GM18505 (cell line): Measurements from ENCODE around the gene DOK1.

Experiments
- ATAC-seq: cut with Tn5 transposase; IDR thresholded peaks from one replicate; pipeline ENCODE4 v1.9.1; 2021; ENCODE audit not compliant: unreplicated experiment
- POLR2A ChIP-seq: IDR thresholded peaks from 4 replicates; pipeline ENCODE4 v1.6.1; 2011; ENCODE audit warnings: borderline replicate concordance; ENCODE audit not compliant: insufficient read depth, insufficient read length; ENCODE audit errors: extremely low read depth

DOK1 gene

DNA sequence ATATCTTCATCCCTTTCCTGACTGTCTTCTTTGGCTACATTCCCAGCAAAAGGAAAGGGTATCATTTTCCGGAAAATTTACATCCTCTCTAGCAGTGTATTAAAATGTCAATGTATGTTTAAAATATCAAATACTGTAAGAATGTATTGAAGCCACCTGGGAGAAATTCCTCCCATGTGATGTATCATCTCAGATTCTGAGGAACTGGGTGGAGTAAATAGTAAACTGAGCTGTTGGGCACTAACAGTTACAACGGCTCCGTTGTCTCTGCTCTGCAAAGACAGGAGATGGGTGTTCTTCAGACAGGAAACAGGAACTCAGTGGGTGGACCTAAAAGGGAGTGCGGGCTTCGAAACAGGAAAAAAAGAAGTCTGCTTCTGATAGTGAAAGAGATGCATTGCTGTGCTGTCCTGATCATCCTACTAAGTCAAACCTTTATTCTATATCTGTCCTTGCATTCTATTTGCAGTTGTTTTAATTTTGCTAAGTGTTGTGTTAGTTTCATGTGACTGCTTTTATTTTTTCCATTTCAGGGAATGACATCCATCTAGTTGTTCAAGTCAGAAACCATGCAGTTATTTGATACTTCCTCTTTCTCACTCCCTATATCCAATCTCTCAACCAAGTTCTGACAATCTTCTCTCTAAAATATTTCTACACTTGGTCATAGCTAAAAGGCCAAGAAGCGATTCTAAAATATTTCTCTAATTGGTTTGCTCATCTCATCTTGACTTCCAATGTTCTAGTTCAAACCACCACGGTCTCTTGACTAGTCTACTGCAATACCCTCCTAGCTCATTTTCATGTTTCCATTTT is 19.4 kb downstream of the DOK1 start:
- no peak for ATAC-seq
- TF ChIP-seq POLR2A = peak; percentile 46

DNA sequence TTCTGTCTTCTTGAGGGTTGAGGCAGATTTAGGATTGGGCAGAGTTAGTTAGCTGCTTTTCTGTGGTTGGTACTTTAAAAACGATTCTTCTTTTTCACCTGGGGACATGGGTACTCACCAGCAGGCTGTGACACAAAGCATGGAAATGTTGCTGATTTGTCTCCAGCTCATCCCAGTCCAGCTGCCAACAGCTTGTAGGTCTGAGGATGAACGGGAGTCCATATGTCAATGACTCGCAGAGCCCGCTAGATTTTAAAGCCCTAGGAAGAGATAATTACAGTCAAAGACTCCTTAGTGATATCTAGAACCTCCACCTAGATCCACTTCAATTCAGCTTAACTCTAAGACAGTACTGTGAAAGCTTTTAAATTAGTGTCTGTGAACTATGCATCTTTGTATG is 20.8 kb downstream of the DOK1 start:
- ATAC-seq = no peak
- TF ChIP-seq POLR2A = no peak

DNA sequence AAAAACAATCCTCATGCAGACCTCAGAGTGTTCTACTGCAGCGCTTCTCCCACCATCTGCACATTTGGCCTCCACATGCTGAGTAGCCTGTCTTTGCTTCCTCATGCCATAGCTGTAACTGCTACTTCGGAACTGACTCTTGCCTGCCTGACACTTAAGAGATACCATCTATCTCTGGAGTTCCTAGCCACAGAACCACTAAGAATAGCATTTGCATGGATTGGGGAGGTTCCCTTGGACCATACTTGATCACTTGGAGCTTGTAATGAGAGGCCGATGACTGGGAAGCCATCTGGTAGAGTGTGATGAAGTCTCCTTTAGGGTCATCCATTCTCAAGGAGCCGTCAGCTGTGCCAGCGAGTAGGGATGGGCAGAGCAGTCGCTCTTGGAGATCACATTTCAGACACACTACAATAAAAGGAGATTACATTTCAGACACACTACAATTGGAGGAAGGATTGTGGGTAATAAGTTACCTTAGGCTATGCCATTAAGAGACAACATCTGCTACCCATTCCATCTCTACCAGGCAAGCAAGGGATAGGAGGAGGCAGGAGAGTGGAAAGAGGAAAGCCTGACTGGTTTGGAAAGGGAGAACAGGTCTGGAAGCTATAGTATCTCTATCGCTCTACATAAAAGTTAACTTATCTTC is 21.8 kb downstream of the DOK1 start:
- no peak for ATAC-seq
- no peak for TF ChIP-seq POLR2A

DNA sequence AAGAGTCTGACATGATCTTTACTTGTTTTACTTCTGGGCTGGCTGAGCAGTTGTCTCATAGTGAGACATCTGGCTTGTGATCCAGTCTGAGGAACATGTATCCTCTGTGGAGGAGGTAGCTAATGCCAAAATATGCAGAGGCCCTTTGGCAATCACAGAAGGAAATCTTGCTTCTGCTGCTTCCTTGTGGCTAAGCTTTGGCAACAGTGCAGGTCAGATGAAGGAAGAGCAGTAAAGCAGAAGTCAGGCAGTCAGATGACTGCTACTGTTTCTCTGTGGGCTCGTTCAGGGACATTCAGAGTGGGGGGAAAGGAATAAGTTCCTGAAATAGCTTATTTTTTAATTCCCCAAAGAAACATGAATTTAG is 22.3 kb downstream of the DOK1 start:
- ATAC-seq = no peak

DNA sequence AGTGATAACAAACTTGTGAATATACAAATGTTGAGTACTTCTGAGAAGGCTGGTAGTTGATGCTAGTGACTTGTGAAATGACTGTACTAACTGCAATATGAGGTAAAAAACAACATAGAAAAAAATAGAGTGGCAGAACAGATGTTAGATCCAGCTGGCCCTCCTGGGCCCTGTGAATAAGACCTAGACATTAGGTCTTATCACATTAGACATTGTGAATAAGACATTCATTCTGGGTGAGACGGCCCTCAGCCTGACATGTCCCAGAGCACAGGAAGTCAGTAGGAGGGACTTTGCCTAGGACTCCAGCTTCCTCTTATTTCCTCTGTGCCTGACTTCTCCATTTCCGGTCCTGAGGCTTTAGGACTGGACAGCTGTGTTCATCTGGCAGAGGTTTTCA is 22.9 kb downstream of the DOK1 start:
- TF ChIP-seq POLR2A = peak; percentile 33

More for the DNA sequence above, 22.3 kb downstream of the DOK1 start:
- TF ChIP-seq POLR2A = no peak

DNA sequence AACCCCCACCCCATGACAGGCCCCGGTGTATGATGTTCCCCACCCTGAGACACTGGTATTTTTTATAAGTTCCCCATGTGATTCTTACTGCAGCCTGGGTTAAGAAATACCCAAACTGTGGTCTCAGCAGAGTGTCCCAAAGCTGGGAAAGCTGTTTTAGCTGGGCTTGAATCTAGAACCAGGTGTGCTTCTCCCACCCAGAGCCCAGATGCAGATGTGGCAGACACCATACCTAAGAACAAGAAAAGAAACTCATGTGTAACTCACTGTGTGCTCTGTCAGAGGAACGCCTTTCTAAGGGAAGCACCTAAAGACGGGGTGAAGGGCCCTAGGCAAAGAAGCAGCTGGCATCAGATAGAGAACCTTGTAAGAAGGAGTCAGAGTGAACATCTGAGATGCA is 23.9 kb downstream of the DOK1 start:
- no peak for ATAC-seq
- TF ChIP-seq POLR2A = no peak

More for the DNA sequence above, 22.9 kb downstream of the DOK1 start:
- ATAC-seq = no peak

DNA sequence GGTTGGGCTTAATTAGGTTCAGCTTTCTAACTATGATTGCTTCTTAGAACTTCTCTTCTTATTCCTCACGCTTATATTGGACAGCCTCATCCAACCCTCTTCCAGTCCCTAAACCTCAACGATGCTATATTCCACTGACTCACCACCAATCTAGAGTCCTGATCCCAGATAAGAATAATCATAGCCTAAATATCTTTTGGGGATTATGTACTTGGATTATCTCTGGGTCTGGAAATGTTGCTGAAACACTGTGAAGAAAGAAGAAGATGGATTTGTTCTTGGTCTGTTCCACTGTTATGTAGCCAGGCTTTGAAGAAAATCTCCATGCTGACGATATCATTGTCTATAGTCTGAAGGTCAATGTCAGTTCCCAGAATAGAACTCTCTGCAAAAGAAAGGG is 26.9 kb downstream of the DOK1 start:
- no peak for TF ChIP-seq POLR2A
- ATAC-seq = no peak

DNA sequence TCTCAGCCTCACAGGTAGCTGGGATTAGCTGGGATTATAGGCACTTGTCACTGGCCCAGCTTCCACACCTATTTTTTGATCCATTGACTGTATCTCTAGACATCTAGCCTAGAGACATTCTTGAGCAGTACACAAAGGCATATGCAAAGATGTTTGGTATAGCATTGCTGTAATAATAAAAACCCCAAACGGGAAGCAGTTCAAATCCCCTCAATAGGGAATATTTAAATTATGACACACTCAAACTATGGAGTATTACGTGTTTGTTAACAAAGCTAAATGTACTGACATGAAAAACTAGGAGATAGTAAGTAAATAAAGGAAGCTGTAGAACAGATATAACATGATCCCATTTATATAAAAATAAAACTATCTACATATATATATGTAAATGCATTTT is 27.7 kb downstream of the DOK1 start:
- ATAC-seq = no peak
- no peak for TF ChIP-seq POLR2A

DNA sequence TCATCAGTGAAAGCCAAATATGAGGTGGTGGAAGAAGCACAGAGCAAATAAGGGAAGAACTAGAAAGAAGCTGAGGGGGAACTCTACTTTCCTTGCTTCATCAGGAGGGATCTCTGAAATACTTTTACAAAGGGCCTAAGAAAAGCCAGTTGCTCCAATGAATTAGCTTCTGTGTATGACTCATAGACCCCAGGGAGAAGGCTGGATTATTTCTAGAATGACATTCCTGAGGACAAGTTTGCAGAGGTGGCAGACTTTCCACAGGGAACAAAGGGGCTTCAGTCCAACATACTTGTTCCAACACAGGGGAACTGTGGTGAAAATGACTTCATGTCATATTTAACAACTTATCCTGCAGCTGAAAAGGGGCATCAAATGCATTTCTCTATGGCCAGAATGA is 29.0 kb downstream of the DOK1 start:
- no peak for TF ChIP-seq POLR2A
- no peak for ATAC-seq

DNA sequence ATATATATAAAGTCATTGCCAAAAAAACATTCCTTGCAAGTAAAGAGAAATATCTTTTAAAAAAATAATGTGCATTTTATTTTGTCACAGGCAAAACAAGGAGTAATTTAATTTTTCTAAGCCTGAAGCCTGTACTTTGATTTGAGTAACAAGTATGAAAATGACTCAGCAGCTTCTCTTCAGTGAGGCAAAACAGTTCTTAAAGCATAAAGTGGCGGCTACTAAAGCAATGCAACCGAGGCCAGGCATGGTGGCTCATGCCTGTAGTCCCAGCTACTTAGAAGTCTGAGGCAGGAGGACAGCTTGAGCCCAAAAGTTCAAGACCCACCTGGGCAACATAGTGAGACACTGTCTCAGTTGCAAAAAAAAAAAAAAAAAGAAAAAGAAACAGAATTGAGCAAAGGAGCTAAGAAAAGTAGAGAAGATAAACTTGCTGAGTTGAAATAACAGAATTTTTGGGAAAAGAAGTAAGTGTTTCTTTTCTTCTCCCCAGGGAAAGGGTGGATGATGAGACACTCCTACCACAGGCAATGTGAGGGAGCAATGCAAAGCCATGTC is 29.6 kb downstream of the DOK1 start:
- peak; percentile 48 for ATAC-seq
- no peak for TF ChIP-seq POLR2A

DNA sequence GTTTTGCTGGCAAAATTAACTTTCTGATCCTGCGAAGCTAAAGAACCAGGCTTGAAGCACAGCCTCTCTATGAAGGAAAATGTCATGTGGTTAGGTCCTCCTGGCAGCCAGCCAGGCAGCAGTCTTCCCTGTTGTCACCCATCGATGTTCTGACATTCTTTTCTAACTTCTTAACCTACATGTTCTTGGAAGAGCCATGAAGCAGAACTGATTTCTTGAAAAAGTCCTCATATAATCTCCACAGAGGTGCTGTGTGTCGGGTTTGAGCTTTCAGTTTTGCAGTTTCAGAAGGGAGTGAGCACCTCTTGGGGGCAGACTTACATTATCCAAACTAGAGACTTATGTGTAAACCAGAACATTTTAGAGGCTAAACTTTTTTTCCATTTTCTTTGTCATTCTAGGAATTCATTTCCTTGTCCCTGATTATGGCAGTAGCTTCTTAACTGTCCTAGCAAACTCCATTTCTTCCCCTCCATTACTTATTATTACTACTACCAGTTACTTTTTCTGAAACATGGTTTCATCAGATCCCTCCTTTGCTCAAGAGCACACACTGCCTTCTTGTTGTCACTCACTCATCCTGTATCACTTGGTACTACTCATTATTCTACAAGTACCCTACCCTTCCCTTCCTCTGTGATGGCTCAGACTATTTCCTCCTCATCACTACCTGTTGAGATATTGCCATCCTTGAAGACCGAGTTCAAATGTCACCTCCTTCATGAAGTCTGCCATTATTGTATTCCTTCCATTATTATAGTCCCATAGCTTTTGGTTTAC is 31.1 kb downstream of the DOK1 start:
- ATAC-seq = no peak
- TF ChIP-seq POLR2A = no peak

DNA sequence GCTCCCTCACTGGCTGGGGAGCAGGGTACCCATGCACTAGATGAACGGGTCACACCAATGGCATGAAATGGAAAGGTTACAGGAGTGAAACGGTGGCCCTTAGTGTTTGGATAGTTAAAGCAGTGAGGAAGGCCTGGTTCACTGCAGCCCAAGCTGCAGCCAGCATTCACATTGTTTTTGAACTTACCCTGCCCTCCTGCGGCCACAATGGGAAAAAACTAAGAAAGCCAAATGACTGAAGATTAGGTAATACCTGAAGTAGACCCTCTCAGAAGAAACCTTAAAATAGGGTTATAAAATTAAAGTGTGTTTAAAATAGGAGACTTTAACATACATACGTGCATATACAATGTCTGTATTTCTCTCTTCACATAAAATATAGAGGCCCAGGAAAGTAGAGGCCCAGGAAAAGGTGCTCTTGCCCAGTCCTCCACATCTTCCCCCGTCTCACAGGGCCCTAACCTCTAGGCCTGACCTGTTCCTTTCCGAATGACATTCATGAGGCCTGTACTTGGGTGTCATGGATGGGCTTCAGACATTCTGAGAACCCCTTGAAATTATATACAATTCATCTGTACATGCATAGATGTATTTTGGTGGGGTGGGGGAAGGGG is 33.3 kb downstream of the DOK1 start:
- no peak for ATAC-seq
- TF ChIP-seq POLR2A = no peak

DNA sequence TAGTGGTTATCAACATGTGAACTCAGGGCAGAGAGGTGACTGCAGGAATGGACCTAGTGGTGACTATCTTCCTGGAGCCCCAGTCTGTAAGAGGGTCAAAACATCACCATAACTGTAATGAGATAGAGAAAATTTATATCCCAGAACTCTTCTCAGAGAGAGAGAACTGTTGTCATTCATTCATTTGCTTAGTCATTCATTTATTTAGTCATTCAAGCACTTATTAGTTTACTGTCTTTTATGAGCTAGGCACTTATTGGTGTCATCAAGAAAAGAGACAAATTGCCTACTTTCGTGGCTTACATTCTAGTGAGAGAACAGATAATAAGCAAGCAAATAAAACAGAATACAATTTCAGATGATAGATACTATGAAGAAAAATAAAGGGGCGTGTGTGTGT is 34.1 kb downstream of the DOK1 start:
- ATAC-seq = no peak
- TF ChIP-seq POLR2A = no peak

DNA sequence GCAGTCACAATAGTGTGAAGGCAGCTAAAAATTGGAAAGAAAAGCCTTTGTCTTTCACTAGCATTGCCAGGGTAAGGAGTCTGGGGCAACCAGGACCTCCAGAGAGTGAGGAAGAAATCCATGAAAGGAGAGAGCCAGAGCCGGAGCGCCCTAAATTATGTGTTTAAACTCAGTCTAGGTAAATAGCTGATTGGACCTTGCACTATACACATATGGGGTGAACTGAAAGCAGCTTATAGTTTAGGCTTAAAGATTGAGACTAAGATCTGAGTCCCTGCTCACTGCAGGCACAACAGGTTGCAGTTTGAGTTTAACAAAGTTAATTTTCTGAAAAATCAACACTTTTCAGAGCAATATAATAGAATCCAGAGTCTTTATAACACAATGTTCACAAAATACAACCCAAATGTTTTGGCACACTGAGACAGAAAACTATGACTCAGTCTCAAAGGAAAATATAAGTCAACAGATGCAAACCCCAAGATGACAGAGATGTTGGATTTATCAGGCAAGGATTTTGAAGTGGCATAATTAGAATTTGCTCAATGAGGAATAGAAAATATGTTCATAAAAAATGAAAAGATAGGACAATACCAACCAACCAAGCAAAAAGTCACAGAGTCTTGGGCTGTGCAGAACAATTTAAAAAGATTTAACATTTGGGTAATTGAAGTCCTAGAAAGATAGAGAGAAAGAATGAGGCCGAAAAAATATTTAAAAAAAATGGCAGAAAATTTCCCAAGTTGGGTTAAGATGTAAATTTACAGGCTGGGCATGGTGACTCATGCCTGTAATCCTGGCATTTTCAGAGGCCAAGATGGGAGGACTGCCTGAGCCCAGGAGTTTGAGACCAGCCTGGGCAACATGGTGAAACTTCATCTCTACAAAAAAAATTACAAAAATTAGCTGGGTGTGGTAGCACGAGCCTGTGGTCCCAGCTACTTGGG is 39.6 kb downstream of the DOK1 start:
- ATAC-seq = no peak

More for the DNA sequence above, 39.6 kb downstream of the DOK1 start:
- TF ChIP-seq POLR2A = no peak
